ENCODE results near the gene SPATA9.
A peak's percentile ranks its signal among the peaks of the same experiment; 100 is the strongest.
"Not testable (repeated sequence)": the region's sequence is repeated elsewhere in the genome, so short reads cannot be mapped to it uniquely, and the experiment has no call there.

SPATA9 gene

GRCh38 chr5:95715799-95716461 lies 33.1 kb upstream of the SPATA9 start:
- no peak for DNase-seq

GRCh38 chr5:95713960-95714710 lies 31.3 kb upstream of the SPATA9 start:
- no peak for DNase-seq

- DNase-seq = not testable (repeated sequence)
Measured at GRCh38 chr5:95713246-95713645, 30.5 kb upstream of the SPATA9 start.

- DNase-seq = peak; percentile 16
Measured at GRCh38 chr5:95712347-95712958, 29.7 kb upstream of the SPATA9 start.

GRCh38 chr5:95711501-95712346 lies 28.9 kb upstream of the SPATA9 start:
- DNase-seq = no peak

- not testable (repeated sequence) for DNase-seq
Measured at GRCh38 chr5:95710651-95711500, 28.1 kb upstream of the SPATA9 start.

GRCh38 chr5:95709967-95710650 lies 27.3 kb upstream of the SPATA9 start:
- DNase-seq = no peak

GRCh38 chr5:95708876-95709275 lies 26.1 kb upstream of the SPATA9 start:
- no peak for DNase-seq

GRCh38 chr5:95707534-95708188 lies 24.9 kb upstream of the SPATA9 start:
- DNase-seq = not testable (repeated sequence)

- DNase-seq = no peak
Measured at GRCh38 chr5:95707055-95707454, 24.3 kb upstream of the SPATA9 start.

GRCh38 chr5:95706196-95706595 lies 23.4 kb upstream of the SPATA9 start:
- DNase-seq = not testable (repeated sequence)

- no peak for DNase-seq
Measured at GRCh38 chr5:95704150-95704549, 21.4 kb upstream of the SPATA9 start.

- no peak for DNase-seq
Measured at GRCh38 chr5:95701074-95701473, 18.3 kb upstream of the SPATA9 start.

GRCh38 chr5:95699337-95699736 lies 16.5 kb upstream of the SPATA9 start:
- no peak for DNase-seq

- DNase-seq = no peak
Measured at GRCh38 chr5:95697781-95698681, 15.2 kb upstream of the SPATA9 start.

GRCh38 chr5:95690333-95690732 lies 7.5 kb upstream of the SPATA9 start:
- no peak for DNase-seq

- no peak for DNase-seq
Measured at GRCh38 chr5:95689680-95690079, 6.9 kb upstream of the SPATA9 start.

GRCh38 chr5:95686651-95687050 lies 3.9 kb upstream of the SPATA9 start:
- no peak for DNase-seq

GRCh38 chr5:95684361-95684760 lies 1.6 kb upstream of the SPATA9 start:
- no peak for DNase-seq

GRCh38 chr5:95673081-95673480 lies 9.7 kb downstream of the SPATA9 start:
- DNase-seq = no peak
